Stimulated activated memory B cell treated with anti-CD40 and anti-IgM and Interleukin-4, amounts not matched to agents 10 μg/mL and 1 μg/mL and 100 μg/mL, for 72 hours (primary cell): Measurements from ENCODE around the gene SPPL2A.

Experiments
- ATAC-seq: fragments of 150-1000 bp; cut with Tn5 transposase; 2 replicates; pipeline ENCODE4 v1.10.0; 2021
- H3K27ac Mint-ChIP-seq: one replicate; pipeline ENCODE4 v1.8.0; 2022; ENCODE audit warnings: mild to moderate bottlenecking, mixed read lengths
- H3K27me3 Mint-ChIP-seq: one replicate; pipeline ENCODE4 v1.8.0; 2022; ENCODE audit warnings: mixed read lengths
- H3K36me3 Mint-ChIP-seq: one replicate; pipeline ENCODE4 v1.8.0; 2022; ENCODE audit warnings: mixed read lengths
- H3K4me1 Mint-ChIP-seq: one replicate; pipeline ENCODE4 v1.8.0; 2022; ENCODE audit warnings: mixed read lengths
- H3K4me3 Mint-ChIP-seq: one replicate; pipeline ENCODE4 v1.8.0; 2022; ENCODE audit warnings: mild to moderate bottlenecking, moderate library complexity, mixed read lengths
- H3K9me3 Mint-ChIP-seq: one replicate; pipeline ENCODE4 v1.8.0; 2022; ENCODE audit warnings: mixed read lengths

Gene SPPL2A

DNA sequence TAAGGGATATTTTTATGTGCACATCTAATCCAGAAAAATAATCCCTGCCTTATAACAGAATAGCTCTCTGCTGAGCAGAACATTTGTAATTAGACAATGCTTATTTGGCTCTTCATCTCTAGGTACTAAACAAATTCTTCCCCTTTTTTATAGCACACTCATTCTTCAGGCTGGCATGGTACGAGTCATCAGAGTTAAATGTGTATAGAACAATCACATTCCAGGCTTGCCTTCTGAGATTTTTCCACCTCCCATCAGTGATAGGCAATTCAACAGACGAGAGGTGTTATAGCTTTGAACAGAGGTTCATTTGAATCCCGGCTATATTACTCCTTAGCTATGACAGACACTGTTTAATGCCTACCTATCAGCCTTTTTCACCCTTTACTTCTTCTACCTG lies 21.4 kb upstream of the SPPL2A start:
- no peaks in the 10 kb centered on the region for H3K9me3 Mint-ChIP-seq
- no peak for ATAC-seq
- no peak overlapping the region for H3K4me3 Mint-ChIP-seq
- H3K27me3 Mint-ChIP-seq = peaks cover 9% of the 10 kb centered on the region
- H3K27ac Mint-ChIP-seq = no peak overlapping the region
- H3K36me3 Mint-ChIP-seq = no peaks in the 10 kb centered on the region
- H3K4me1 Mint-ChIP-seq = no peaks in the 10 kb centered on the region

DNA sequence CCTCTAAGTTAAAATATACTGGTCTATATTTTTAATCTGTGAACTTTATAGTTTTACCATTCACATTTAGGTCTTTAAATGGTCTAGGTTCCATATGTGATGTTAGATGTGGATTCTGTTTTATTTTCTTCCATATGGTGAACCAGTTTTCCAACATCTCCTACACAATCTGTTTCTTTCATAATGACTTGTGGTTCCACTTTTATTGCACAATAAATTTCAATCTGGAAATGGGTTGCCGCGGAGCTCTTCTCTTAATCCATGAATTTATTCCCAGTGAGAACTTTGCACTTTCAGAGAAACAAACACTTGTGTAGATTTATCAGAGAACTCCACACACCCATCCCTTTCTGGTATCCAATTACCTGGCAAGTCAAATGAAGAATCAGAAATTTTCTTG lies 20.9 kb upstream of the SPPL2A start:
- ATAC-seq = no peak
- Mint-ChIP-seq H3K4me1 (no peaks in the 10 kb centered on the region), H3K27ac (no peak overlapping the region), H3K36me3 (no peaks in the 10 kb centered on the region), H3K4me3 (no peak overlapping the region), H3K27me3 (peaks cover 9% of the 10 kb centered on the region), H3K9me3 (no peaks in the 10 kb centered on the region)

DNA sequence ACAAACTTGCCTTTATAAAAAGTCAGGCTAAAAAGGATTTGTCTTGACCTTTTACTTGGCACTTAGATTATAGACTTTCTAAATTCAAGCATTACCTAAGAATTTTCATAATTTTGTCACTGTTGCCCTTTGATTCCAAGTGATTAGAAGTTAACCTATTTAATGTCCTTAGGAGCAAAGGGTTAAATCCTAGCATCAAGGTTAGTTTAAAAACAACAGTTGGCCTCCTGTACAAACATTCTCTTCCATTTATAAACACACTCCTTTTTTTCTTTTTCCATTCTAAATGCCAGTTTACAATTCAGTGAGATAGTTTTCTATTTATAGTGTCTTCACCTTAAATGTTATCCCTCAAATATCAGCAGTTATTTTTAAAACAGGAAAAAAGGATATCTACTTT lies 18.4 kb upstream of the SPPL2A start:
- ATAC-seq = no peak
- Mint-ChIP-seq H3K27ac (no peak overlapping the region), H3K9me3 (no peaks in the 10 kb centered on the region), H3K36me3 (no peaks in the 10 kb centered on the region), H3K4me3 (no peak overlapping the region), H3K4me1 (no peaks in the 10 kb centered on the region), H3K27me3 (no peaks in the 10 kb centered on the region)

DNA sequence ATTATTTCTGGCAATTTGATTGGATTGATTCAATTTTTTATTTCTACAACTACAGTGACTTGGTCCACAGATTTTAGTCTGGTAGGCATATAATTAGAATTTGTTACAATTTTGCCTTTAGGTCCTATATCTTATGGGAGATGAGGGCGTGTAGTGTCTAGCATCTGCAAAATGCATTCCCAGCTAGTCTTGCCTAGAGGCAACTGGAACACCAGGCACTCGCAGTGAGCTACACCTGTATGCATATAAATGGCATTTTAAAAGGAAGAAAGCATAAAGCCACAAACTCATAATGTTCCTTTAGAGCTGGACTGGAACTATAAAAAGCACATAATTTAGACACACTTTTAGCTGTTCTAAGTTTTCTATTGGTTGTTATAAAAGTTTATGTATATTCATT lies 17.9 kb upstream of the SPPL2A start:
- no peaks in the 10 kb centered on the region for H3K4me1 Mint-ChIP-seq
- no peak for ATAC-seq
- no peak overlapping the region for H3K4me3 Mint-ChIP-seq
- H3K9me3 Mint-ChIP-seq = no peaks in the 10 kb centered on the region
- no peaks in the 10 kb centered on the region for H3K27me3 Mint-ChIP-seq
- H3K27ac Mint-ChIP-seq = no peak overlapping the region
- H3K36me3 Mint-ChIP-seq = no peaks in the 10 kb centered on the region

DNA sequence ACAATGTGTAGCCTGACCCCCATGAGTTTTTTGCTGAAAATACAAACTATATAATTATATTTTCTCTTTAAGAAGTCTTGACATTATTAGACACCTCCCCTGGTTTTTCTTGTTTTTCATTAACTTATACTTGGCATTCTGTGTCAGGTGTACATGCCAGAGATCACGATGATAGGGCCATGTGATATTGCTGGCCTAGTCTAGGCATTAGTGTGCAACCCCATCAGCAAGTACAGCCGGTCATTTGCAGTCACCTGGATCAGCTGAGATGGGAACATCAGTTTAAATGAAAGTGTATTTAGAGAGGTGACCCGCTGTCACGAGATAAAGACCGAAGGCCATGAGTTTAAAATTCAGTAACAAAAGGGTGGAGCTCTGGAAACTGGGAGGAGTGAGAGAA lies 12.6 kb upstream of the SPPL2A start:
- H3K36me3 Mint-ChIP-seq = no peaks in the 10 kb centered on the region
- H3K27ac Mint-ChIP-seq = no peak overlapping the region
- H3K4me1 Mint-ChIP-seq = no peaks in the 10 kb centered on the region
- H3K4me3 Mint-ChIP-seq = no peak overlapping the region
- no peaks in the 10 kb centered on the region for H3K27me3 Mint-ChIP-seq
- no peak for ATAC-seq
- H3K9me3 Mint-ChIP-seq = no peaks in the 10 kb centered on the region

DNA sequence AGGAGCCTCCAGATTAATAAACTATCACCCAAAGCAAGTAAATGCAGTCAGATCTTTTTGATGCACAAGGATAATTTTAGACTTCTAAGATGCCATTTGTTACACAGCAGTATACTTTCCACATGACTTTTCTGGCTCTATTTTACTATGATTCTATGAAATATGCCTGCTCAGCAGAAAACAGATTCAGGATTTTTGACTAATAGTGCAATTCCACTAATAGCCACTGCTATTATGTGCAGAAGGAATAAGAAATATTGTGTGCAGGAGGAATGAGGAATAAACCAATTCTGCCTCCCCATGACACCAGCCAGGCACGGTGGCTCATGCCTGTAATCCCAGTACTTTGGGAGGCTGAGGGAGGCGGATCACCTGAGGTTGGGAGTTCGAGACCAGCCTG lies 11.5 kb upstream of the SPPL2A start:
- Mint-ChIP-seq H3K9me3 (no peaks in the 10 kb centered on the region), H3K4me1 (no peaks in the 10 kb centered on the region), H3K36me3 (no peaks in the 10 kb centered on the region), H3K27ac (no peak overlapping the region), H3K4me3 (no peak overlapping the region), H3K27me3 (no peaks in the 10 kb centered on the region)
- ATAC-seq = no peak

DNA sequence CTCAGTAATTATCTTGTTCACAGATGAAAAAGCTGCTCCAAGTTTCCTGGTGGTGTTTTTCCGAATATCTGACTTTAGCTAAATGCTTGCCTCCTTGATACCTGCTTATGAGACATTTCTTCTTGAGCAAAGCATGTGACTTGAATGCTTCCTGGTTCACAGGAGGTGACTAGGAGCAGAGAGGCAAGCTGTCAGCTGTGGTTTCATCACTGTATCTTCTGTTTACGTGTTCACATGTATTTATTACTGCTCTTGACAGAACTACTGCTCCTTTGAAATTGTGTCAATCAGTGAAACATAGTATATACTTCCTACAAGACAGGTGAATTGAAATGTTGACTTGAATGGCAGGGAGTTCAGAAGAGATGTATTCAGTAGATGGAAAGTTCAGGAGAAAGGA lies 8.9 kb upstream of the SPPL2A start:
- Mint-ChIP-seq H3K4me1 (no peaks in the 10 kb centered on the region), H3K27me3 (no peaks in the 10 kb centered on the region), H3K27ac (no peak overlapping the region), H3K4me3 (no peak overlapping the region), H3K36me3 (no peaks in the 10 kb centered on the region), H3K9me3 (no peaks in the 10 kb centered on the region)
- ATAC-seq = no peak

DNA sequence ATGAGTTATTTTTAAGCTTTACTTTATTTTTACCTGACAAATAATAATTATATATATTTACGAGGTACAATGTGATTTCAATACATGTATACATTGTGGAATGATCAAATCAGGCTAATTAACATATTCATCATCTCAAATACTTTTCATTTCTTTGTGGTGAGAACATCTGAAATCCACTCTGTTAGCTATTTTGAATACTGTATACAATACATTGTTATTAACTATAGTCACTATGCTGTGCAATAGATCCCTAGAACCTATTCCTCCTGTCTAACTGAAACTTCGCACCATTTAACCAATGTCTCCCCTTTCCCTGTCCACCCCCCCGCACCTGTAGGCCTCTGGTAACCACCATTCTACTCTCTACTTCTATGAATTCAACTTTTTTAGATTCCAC lies 7.9 kb upstream of the SPPL2A start:
- ATAC-seq = no peak
- no peaks in the 10 kb centered on the region for H3K27me3 Mint-ChIP-seq
- H3K36me3 Mint-ChIP-seq = no peaks in the 10 kb centered on the region
- no peaks in the 10 kb centered on the region for H3K4me1 Mint-ChIP-seq
- no peaks in the 10 kb centered on the region for H3K9me3 Mint-ChIP-seq
- H3K4me3 Mint-ChIP-seq = no peak overlapping the region
- no peak overlapping the region for H3K27ac Mint-ChIP-seq

DNA sequence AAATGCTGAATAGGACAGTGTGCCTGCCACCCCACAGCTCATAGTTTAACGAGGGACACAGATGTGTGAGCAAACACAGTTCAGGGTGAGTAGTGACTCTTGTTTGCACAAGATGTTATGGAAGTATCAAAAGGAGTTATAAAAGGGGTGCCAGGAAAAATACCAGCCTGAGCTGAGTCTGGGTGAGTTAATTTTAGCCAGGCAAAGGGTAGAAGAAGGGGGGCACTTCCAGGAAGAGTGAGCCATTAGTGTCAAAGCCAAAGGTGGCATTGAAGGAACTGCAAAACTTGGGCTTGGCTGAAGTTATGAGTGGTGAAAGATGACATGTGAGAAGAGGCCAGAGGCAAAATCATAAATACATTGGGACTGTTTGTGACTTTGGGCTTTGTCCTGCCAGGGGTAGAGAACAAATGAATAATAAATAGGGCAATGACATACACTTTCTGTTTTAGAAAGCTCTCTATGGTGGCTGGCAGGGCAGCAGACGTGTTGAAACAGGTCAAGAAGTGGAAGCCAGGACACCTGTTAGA lies 1.9 kb upstream of the SPPL2A start:
- no peaks in the 10 kb centered on the region for H3K9me3 Mint-ChIP-seq
- no peak overlapping the region for H3K27ac Mint-ChIP-seq
- no peak for ATAC-seq
- H3K4me1 Mint-ChIP-seq = peaks cover 46% of the 10 kb centered on the region
- H3K36me3 Mint-ChIP-seq = peaks cover 6% of the 10 kb centered on the region
- no peak overlapping the region for H3K4me3 Mint-ChIP-seq
- no peaks in the 10 kb centered on the region for H3K27me3 Mint-ChIP-seq

DNA sequence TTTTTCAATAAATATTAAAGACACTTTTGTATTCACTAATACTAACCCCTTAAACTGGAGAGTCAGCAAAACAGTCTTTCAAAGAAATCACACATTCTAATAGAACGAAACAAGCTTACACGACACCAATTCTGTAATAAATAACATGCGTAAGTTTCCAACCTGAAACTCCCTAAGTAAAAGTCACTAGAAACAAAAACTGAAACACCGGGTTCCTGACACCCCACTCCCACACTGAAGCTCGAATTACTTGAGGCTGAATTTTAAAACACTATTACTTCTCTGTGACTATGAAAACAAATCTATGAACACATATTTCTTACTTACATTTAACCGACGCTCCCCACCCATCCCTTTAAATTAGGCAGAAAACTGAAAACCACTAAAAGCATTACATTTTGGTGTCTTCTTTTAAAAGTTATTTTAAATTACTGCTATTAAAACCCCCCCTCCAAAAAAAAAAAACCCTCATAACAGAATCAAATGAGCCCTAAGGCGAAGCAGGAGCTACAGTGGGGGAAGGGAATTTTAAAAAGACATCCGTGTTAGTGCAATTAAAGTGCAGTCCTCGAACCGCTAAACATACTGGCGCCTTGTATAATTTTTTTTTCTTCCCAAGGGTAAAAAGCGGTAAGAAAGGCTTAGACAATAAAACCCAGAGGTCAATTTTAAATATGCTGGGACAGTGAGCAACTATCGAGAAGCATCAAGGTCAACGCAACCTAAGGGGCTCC lies 878 bp downstream of the SPPL2A start:
- H3K27me3 Mint-ChIP-seq = no peaks in the 10 kb centered on the region
- peak overlapping the region; percentile 86 for H3K27ac Mint-ChIP-seq
- peaks cover 6% of the 10 kb centered on the region for H3K36me3 Mint-ChIP-seq
- ATAC-seq = peak; percentile 15
- H3K9me3 Mint-ChIP-seq = no peaks in the 10 kb centered on the region
- H3K4me3 Mint-ChIP-seq = peak overlapping the region; percentile 97
- peaks cover 60% of the 10 kb centered on the region for H3K4me1 Mint-ChIP-seq

DNA sequence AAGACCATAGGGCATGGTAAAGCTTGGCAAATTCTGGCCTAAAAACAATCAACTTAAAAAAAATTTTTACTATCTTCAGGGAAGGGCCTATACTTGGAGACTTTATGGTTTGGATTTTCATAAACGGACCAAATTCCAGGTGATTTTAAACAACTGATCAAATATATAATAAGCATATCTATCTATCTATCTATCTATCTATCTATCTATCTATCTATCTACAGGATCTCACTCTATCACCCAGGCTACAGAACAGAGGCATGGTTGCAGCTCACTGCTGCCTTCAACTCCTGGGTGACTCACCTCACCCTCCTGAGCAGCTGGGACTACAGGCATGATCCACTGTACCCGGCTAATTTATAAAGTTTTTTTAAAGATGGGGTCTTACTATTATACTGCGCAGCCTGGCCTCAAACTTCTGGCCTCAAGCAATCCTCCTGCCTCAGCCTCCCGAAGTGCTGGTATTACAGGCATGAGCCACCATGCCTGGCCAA lies 6.7 kb downstream of the SPPL2A start:
- no peak for ATAC-seq
- Mint-ChIP-seq H3K27ac (no peak overlapping the region), H3K36me3 (peaks cover 27% of the 10 kb centered on the region), H3K9me3 (no peaks in the 10 kb centered on the region), H3K4me1 (peaks cover 55% of the 10 kb centered on the region), H3K27me3 (no peaks in the 10 kb centered on the region), H3K4me3 (no peak overlapping the region)

DNA sequence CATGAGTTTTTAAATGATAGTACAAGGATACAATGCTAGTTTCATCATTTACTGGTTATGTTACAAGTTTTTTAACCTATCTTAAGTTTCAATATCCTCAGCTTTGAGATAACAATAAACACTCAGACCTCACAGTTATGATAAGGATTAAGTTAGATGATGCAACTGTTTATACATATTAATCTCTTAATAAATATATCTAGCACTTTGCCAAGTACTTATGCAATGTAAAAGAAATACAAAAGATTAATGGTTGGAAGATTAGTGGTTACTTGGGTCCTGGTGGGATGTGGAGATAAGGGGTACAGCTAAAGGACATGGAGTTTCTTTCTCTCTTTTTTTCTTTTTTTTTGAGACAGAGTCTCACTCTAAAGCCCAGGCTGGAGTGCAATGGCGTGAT lies 12.0 kb downstream of the SPPL2A start:
- Mint-ChIP-seq H3K27ac (no peak overlapping the region), H3K27me3 (no peaks in the 10 kb centered on the region), H3K4me3 (no peak overlapping the region), H3K36me3 (peaks cover 27% of the 10 kb centered on the region), H3K9me3 (no peaks in the 10 kb centered on the region), H3K4me1 (peaks cover 33% of the 10 kb centered on the region)
- ATAC-seq = no peak

DNA sequence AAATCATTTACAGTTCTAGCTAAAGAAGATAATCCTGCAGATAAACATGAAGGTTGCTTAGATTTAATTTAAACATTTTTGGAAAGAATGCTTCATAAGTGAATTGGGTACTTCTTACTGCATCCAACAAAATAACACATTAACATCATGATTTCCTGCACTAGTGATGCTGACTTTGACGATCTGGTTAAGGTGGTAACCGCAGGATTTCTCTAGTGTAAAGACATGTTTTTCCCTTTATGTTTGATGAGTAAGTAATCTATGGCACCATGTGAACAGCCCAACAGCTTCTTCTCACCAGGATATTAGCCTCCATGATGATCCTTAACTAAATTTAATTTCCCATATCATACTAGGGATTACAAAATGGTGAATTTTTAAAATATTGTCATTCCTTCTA lies 14.1 kb downstream of the SPPL2A start:
- Mint-ChIP-seq H3K4me1 (peaks cover 21% of the 10 kb centered on the region), H3K4me3 (no peak overlapping the region), H3K27ac (no peak overlapping the region), H3K27me3 (no peaks in the 10 kb centered on the region), H3K36me3 (peaks cover 16% of the 10 kb centered on the region), H3K9me3 (no peaks in the 10 kb centered on the region)
- ATAC-seq = no peak

DNA sequence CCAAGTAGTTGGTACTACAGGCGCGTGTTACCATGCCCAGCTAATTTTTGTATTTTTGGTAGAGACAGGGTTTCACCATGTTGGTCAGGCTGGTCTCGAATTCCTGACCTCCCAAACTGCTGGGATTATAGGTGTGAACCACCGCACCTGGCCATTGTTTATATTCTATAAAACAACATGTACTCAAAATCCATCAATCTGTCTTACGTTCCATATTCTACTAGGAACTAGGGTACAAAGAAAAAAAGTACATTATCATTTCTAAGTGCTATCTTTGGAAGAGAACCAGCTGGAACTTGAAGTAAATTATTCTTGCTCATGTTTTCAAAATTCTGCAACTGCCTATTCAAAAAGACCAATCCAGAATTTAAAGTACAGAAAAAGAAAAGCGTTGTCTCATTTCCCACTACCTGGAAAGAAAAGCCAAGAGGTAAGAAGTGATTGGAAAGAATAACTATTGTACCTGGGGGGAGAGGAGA lies 15.2 kb downstream of the SPPL2A start:
- Mint-ChIP-seq H3K36me3 (peaks cover 12% of the 10 kb centered on the region), H3K4me1 (peaks cover 17% of the 10 kb centered on the region), H3K27ac (no peak overlapping the region), H3K27me3 (no peaks in the 10 kb centered on the region), H3K9me3 (no peaks in the 10 kb centered on the region), H3K4me3 (no peak overlapping the region)
- ATAC-seq = no peak

DNA sequence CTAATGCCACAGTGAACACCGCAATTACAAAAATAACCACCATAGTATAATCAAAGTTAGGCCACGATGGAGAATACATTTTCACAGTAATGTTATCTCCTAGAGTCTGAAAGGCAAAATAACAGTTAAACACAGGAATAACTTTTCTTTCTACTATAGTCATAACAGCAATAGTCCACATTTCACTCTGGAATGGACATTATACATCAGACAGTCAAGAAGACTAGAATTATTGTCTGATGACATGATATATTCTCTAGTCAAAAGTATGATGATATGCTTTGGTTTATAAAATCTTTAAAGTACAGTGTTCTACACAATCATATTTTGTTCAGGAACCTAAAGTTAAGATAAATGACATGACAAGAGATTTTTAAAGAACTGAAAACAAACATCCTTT lies 18.0 kb downstream of the SPPL2A start:
- Mint-ChIP-seq H3K27ac (no peak overlapping the region), H3K36me3 (peaks cover 9% of the 10 kb centered on the region), H3K4me1 (peaks cover 6% of the 10 kb centered on the region), H3K9me3 (no peaks in the 10 kb centered on the region), H3K27me3 (no peaks in the 10 kb centered on the region), H3K4me3 (no peak overlapping the region)
- ATAC-seq = no peak

DNA sequence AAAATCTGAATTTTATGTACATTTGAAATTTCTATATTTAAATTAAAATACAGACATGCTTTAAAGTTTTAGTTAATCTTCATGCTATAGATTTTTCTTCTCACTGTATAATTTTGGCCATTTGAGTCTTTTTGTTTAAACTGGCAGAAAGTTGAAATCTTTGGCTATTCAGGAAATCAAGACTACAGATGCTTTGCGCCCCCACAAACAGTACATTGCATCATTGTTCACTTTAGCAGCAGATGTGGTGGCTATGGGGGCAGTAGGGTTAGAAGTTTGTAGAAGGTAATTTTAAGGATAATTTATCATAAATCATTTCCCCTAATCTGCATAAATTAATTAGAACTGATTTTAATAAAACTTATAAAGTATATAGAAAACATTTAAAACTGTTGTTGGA lies 20.9 kb downstream of the SPPL2A start:
- Mint-ChIP-seq H3K27me3 (no peaks in the 10 kb centered on the region), H3K4me3 (no peak overlapping the region), H3K9me3 (no peaks in the 10 kb centered on the region), H3K36me3 (peaks cover 12% of the 10 kb centered on the region), H3K27ac (no peak overlapping the region), H3K4me1 (no peaks in the 10 kb centered on the region)
- no peak for ATAC-seq
